ENCODE results near the gene ESPNL.

ESPNL gene

GRCh38 chr2:238102865-238103264 is 2.7 kb downstream of the ESPNL start:
- TF ChIP-seq EZH2 (IDR thresholded peaks at IDR 0.05; ENCODE audit: borderline replicate concordance, low read depth, low read length, severe bottlenecking) (no peak), CTCF (IDR thresholded peaks at IDR 0.05; ENCODE audit: borderline replicate concordance, extremely low read depth, low read length, poor library complexity, severe bottlenecking) (no peak)
- Histone ChIP-seq H3K36me3 (ENCODE audit: insufficient read depth, low read length) (peaks cover 3% of the 10 kb centered on the region; the same call in 1 of the 2 replicates), H3K4me3 (ENCODE audit: low read depth in 1 of 2, low read length in 2 of 2) (no peak overlapping the region), H4K20me1 (ENCODE audit: insufficient read depth, low read length) (peaks cover 7% of the 10 kb centered on the region), H3K4me2 (ENCODE audit: insufficient read depth, low read length) (no peak overlapping the region), H3K79me2 (ENCODE audit: insufficient read depth, low read length) (no peaks in the 10 kb centered on the region), H3K9me3 (ENCODE audit: insufficient read depth, low read length, severe bottlenecking) (no peaks in the 10 kb centered on the region), H3K27me3 (ENCODE audit: insufficient read depth, low read length, poor library complexity) (no peaks in the 10 kb centered on the region), H3K27ac (ENCODE audit: low read length) (no peak overlapping the region), H3K4me1 (ENCODE audit: insufficient read depth, low read length) (peaks cover 3% of the 10 kb centered on the region), H3K9ac (ENCODE audit: low read depth, low read length) (no peak overlapping the region), H2AFZ (ENCODE audit: low read depth, low read length) (no peak overlapping the region)
- DNase-seq, result no peak
- no peak for ATAC-seq (ENCODE audit: insufficient read depth, low read depth)

GRCh38 chr2:238103465-238104225 is 3.5 kb downstream of the ESPNL start:
- no peaks in the 10 kb centered on the region for H3K36me3 ChIP-seq (ENCODE audit: insufficient read depth, low read length)
- H4K20me1 ChIP-seq (ENCODE audit: insufficient read depth, low read length), result 0 out of 2 replicates have a peak, but pooled peaks cover 4% of the 10 kb centered on the region
- H3K9ac ChIP-seq (ENCODE audit: low read depth, low read length), result no peak overlapping the region
- no peak for DNase-seq
- H3K4me2 ChIP-seq (ENCODE audit: insufficient read depth, low read length), result no peak overlapping the region
- no peak overlapping the region for H2AFZ ChIP-seq (ENCODE audit: low read depth, low read length)
- ATAC-seq (ENCODE audit: insufficient read depth, low read depth), result no peak
- H3K4me3 ChIP-seq (ENCODE audit: low read depth in 1 of 2, low read length in 2 of 2), result no peak overlapping the region
- no peaks in the 10 kb centered on the region for H3K27me3 ChIP-seq (ENCODE audit: insufficient read depth, low read length, poor library complexity)
- H3K9me3 ChIP-seq (ENCODE audit: insufficient read depth, low read length, severe bottlenecking), result no peaks in the 10 kb centered on the region
- H3K27ac ChIP-seq (ENCODE audit: low read length), result no peak overlapping the region
- TF ChIP-seq EZH2 (IDR thresholded peaks at IDR 0.05; ENCODE audit: borderline replicate concordance, low read depth, low read length, severe bottlenecking) (no peak), CTCF (IDR thresholded peaks at IDR 0.05; ENCODE audit: borderline replicate concordance, extremely low read depth, low read length, poor library complexity, severe bottlenecking) (no peak)
- H3K4me1 ChIP-seq (ENCODE audit: insufficient read depth, low read length), result peaks cover 11% of the 10 kb centered on the region
- no peaks in the 10 kb centered on the region for H3K79me2 ChIP-seq (ENCODE audit: insufficient read depth, low read length)

GRCh38 chr2:238104226-238104690 is 4.1 kb downstream of the ESPNL start:
- Histone ChIP-seq H3K4me2 (ENCODE audit: insufficient read depth, low read length) (no peak overlapping the region), H3K27me3 (ENCODE audit: insufficient read depth, low read length, poor library complexity) (no peaks in the 10 kb centered on the region), H3K36me3 (ENCODE audit: insufficient read depth, low read length) (no peaks in the 10 kb centered on the region), H4K20me1 (ENCODE audit: insufficient read depth, low read length) (no peaks in the 10 kb centered on the region), H2AFZ (ENCODE audit: low read depth, low read length) (no peak overlapping the region), H3K79me2 (ENCODE audit: insufficient read depth, low read length) (no peaks in the 10 kb centered on the region), H3K9ac (ENCODE audit: low read depth, low read length) (no peak overlapping the region), H3K9me3 (ENCODE audit: insufficient read depth, low read length, severe bottlenecking) (no peaks in the 10 kb centered on the region), H3K4me3 (ENCODE audit: low read depth in 1 of 2, low read length in 2 of 2) (no peak overlapping the region), H3K4me1 (ENCODE audit: insufficient read depth, low read length) (peaks cover 17% of the 10 kb centered on the region), H3K27ac (ENCODE audit: low read length) (no peak overlapping the region)
- no peak for ATAC-seq (ENCODE audit: insufficient read depth, low read depth)
- no peak for DNase-seq
- no peak for TF ChIP-seq CTCF (IDR thresholded peaks at IDR 0.05; ENCODE audit: borderline replicate concordance, extremely low read depth, low read length, poor library complexity, severe bottlenecking)
- TF ChIP-seq EZH2 (IDR thresholded peaks at IDR 0.05; ENCODE audit: borderline replicate concordance, low read depth, low read length, severe bottlenecking), result no peak

All from DND-41 (cell line).